ENCODE data around the gene FRAS1.
"Not testable (repeated sequence)": the region's sequence is repeated elsewhere in the genome, so short reads cannot be mapped to it uniquely, and the experiment has no call there.

Gene FRAS1

GRCh38 chr4:78298618-78299017, 241.5 kb downstream of the FRAS1 start:
- H3K9me3 Mint-ChIP-seq = peaks cover 9% of the 10 kb centered on the region
- H3K4me1 Mint-ChIP-seq = peaks cover 56% of the 10 kb centered on the region
- TF ChIP-seq CTCF (IDR thresholded peaks at IDR 0.05; ENCODE audit: unreplicated experiment in 3 of 3) = no peak
- H3K27ac Mint-ChIP-seq = peak overlapping the region; percentile 32 to 67 (median 39)
- H3K4me3 Mint-ChIP-seq = no peak overlapping the region
- H3K36me3 Mint-ChIP-seq (ENCODE audit: low read depth) = peaks cover 45% of the 10 kb centered on the region
- H3K27me3 Mint-ChIP-seq (ENCODE audit: low read depth) = no peaks in the 10 kb centered on the region

GRCh38 chr4:78299565-78299972, 242.4 kb downstream of the FRAS1 start:
- Mint-ChIP-seq H3K9me3 (peaks cover 9% of the 10 kb centered on the region), H3K27ac (peak overlapping the region; percentile 39 to 51 (median 43)), H3K27me3 (ENCODE audit: low read depth) (no peaks in the 10 kb centered on the region), H3K36me3 (ENCODE audit: low read depth) (peaks cover 41% of the 10 kb centered on the region), H3K4me3 (no peak overlapping the region), H3K4me1 (peaks cover 48% of the 10 kb centered on the region)
- no peak for TF ChIP-seq CTCF (IDR thresholded peaks at IDR 0.05; ENCODE audit: unreplicated experiment in 3 of 3)

- H3K27ac Mint-ChIP-seq; H3K27me3 Mint-ChIP-seq (ENCODE audit: low read depth); H3K4me1 Mint-ChIP-seq; H3K9me3 Mint-ChIP-seq; H3K4me3 Mint-ChIP-seq: not testable (repeated sequence)
- peaks cover 51% of the 10 kb centered on the region for H3K36me3 Mint-ChIP-seq (ENCODE audit: low read depth)
Observed at GRCh38 chr4:78307263-78307662, 250.1 kb downstream of the FRAS1 start.

- Mint-ChIP-seq H3K9me3 (peaks cover 3% of the 10 kb centered on the region), H3K4me3 (no peak overlapping the region), H3K4me1 (peaks cover 16% of the 10 kb centered on the region)
Observed at GRCh38 chr4:78308517-78308916, 251.4 kb downstream of the FRAS1 start.

GRCh38 chr4:78309352-78309751, 252.2 kb downstream of the FRAS1 start:
- H3K4me1 Mint-ChIP-seq = peaks cover 24% of the 10 kb centered on the region
- H3K36me3 Mint-ChIP-seq (ENCODE audit: low read depth) = peaks cover 64% of the 10 kb centered on the region
- peak overlapping the region in 1 of 3 experiments; percentile 63 for H3K27ac Mint-ChIP-seq
- no peak for TF ChIP-seq CTCF (IDR thresholded peaks at IDR 0.05; ENCODE audit: unreplicated experiment in 3 of 3)
- H3K27me3 Mint-ChIP-seq (ENCODE audit: low read depth) = peaks cover 3% of the 10 kb centered on the region
- no peak overlapping the region for H3K4me3 Mint-ChIP-seq
- peaks cover 3% of the 10 kb centered on the region for H3K9me3 Mint-ChIP-seq

More at GRCh38 chr4:78308517-78308916, 251.4 kb downstream of the FRAS1 start:
- no peak for TF ChIP-seq CTCF (IDR thresholded peaks at IDR 0.05; ENCODE audit: unreplicated experiment in 3 of 3)
- peaks cover 3% of the 10 kb centered on the region for H3K27me3 Mint-ChIP-seq (ENCODE audit: low read depth)
- peak overlapping the region in 2 of 3 experiments; percentile 36 to 40 for H3K27ac Mint-ChIP-seq
- peaks cover 57% of the 10 kb centered on the region for H3K36me3 Mint-ChIP-seq (ENCODE audit: low read depth)

DNA sequence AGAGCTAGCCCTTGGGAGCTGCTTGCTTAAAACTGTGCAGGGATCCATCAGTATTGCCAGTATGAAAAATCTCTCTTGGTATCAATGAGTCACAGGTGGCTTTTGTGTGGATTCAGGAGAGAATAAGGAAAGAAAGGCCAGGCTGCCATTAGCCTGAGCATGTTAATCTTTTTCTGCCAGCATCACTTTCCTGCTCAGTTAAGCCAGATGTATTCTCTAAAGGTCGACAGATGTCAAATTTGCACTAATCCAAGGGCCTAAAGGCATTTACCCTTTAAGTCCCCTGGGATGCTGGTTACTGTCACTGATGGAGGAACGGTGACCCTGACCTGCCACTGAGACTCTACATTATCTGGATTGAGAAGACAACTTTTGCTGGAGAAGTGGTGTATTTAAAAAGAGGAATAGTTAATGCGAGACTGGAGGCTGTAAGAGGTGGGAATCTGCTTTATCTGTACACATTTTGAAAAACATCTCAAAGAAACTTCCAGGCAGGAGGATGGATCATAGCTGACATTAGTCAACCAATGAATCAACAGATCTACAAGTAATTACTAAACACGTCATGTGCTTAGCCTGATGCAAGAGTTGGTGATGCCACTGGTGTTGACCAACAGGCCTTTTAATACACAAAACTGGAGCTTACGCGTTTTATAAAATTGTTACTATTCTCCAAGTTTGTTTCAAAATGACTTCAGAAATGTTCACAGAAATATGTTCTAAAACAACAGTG, 253.1 kb downstream of the FRAS1 start:
- H3K4me3 Mint-ChIP-seq = no peak overlapping the region
- TF ChIP-seq CTCF (IDR thresholded peaks at IDR 0.05; ENCODE audit: unreplicated experiment in 3 of 3) = no peak
- H3K27ac Mint-ChIP-seq = peak overlapping the region in 2 of 3 experiments; percentile 3 to 63
- peaks cover 27% of the 10 kb centered on the region for H3K4me1 Mint-ChIP-seq
- H3K36me3 Mint-ChIP-seq (ENCODE audit: low read depth) = peaks cover 67% of the 10 kb centered on the region
- peaks cover 3% of the 10 kb centered on the region for H3K9me3 Mint-ChIP-seq
- H3K27me3 Mint-ChIP-seq (ENCODE audit: low read depth) = peaks cover 3% of the 10 kb centered on the region

Data from nephron (organoid).